Ishikawa (cell line): ENCODE data around the gene EXOC1L.

Source experiments
- REST ChIP-seq: IDR thresholded peaks from 2 replicates; pipeline ENCODE4 v1.6.1; 2012; ENCODE audit warnings: low read depth, mild to moderate bottlenecking
- TEAD4 ChIP-seq: IDR thresholded peaks from 2 replicates; pipeline ENCODE4 v1.6.1; 2012
- ZBTB7A ChIP-seq: IDR thresholded peaks from 2 replicates; pipeline ENCODE4 v1.6.1; 2012; ENCODE audit warnings: low read depth

GRCh38 chr4:55784747-55785146 is 34.8 kb upstream of the EXOC1L start:
- TF ChIP-seq ZBTB7A (no peak), REST (no peak), TEAD4 (no peak)
